Ovary (tissue), 3 donors: Measurements from ENCODE around the gene KCNMB2.

Experiments
- CTCF ChIP-seq, 3 donors: fragments of 450-650 bp in 2 of 3; fragments of 200-600 bp in 1 of 3; IDR thresholded peaks; one replicate each; pipeline versions ENCODE4 v1.5.1 to v1.8.0; 2016 to 2022; ENCODE audit warnings: antibody characterized with exemption in 3 of 3, mild to moderate bottlenecking in 1 of 3
- EP300 ChIP-seq: sonication (generic); formaldehyde crosslinking; IDR thresholded peaks from one replicate; pipeline ENCODE4 v1.6.1; 2017; ENCODE audit warnings: antibody characterized with exemption
- POLR2A ChIP-seq: fragments of 450-650 bp; IDR thresholded peaks from one replicate; pipeline ENCODE4 v1.6.1; 2017; ENCODE audit warnings: antibody characterized with exemption, mild to moderate bottlenecking, moderate library complexity
- donor health status: DM: no; HTN: no; CAD: no.

GRCh38 chr3:178827285-178827856 lies 291.1 kb downstream of the KCNMB2 start:
- TF ChIP-seq POLR2A (no peak), CTCF (IDR thresholded peaks at IDR 0.05) (no peak), EP300 (no peak)
